Measurements from ENCODE around the gene ZSCAN31. TPM values are rescaled to one million over a fixed set of nuclear protein-coding genes. Genes with fewer than 3 reads are reported as not detected.

ZSCAN31 gene
- 10 to 100 TPM; 21.4 to 29.0 TPM for total RNA-seq
- polyA plus RNA-seq (ENCODE audit: insufficient read depth, low read depth, low replicate concordance), result 51.3 TPM
- long read RNA-seq, donor 1, partial matches to known transcripts, result 0 of 6 reads
- long read RNA-seq, donor 1, other reads (novel, unspliced or antisense), result 0 of 6 reads
- long read RNA-seq, donor 2, result 0 reads

DNA sequence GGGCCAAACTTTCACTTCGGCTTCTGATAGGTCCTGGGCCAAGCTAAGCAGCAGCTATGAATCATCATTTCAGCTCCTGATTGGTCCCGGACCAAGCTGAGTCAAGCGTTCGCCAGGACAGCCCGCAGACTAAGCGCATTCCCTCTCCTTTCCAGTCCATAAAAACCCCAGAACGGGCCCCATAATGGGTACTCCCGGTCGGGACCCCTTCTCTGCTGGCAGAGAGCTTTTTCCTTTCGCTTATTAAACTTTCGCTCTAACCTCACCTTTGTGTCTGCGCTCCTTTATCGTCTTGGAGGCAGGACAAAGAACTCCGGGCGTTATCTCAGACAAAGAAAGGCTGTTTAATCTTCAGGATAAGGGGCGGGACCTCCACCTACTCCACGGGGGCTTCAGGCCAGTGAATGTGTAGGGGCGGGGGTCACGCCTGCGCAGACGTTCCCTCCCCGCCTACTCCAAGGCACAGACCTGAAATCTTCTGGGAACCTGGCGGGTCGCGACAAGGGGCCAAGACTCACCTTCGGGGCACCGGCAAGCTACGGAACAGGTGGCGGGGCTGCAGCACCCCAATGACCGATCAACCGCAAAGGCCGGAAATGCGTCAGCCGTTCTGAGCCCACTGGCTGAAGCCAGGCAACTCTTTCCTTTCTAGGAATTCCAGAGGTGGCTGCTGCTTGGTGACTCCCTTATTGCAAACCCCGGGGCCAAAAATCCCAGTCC lies at the start of gene ZSCAN31:
ZSCAN31 (minus strand) TSS at position 585 of the 720 bp plus-strand sequence. CDS start 6,465 bp downstream, outside the sequence.
- intact Hi-C loops (cut with DNase I; ENCODE audit: low total_unique reads), result loop anchor here (5.0 kb wide), 1 partner anchor 253 kb away; the partner anchor contains the start of gene ZNF165
- peak; percentile 99 for DNase-seq

DNA sequence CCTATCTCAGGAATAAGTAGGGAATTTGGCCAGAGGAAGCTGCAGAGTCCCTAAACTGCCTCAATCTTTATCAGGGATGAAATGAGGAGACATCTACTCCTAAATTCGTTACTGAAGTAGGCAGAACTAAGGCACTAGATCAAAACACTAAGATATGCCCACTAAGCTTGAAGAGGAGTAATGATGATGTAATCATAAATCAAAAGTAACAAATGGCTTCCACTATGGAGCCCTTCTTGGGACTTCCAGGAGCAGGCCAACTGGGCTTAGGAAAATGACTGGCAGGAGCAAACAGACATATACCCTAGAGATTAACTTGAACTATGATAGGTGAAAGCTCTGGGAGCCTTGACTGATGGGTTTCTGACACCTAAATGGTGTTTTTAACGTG lies 48.2 kb upstream of the ZSCAN31 start:
- peak overlapping the region; percentile 51 to 81 for H3K27ac ChIP-seq
- WGBS, 2 donors, result 59 to 62% methylated on average over 2 of the region's 2 CpGs
- H3K27me3 ChIP-seq, result no peaks in the 10 kb centered on the region
- no peak for DNase-seq
- no peak for TF ChIP-seq CTCF (IDR thresholded peaks at IDR 0.05)
- TF ChIP-seq POLR2A (IDR thresholded peaks at IDR 0.05), result no peak
- no peaks in the 10 kb centered on the region for H3K9me3 ChIP-seq
- H3K36me3 ChIP-seq (ENCODE audit: low read depth, missing control alignments), result no peaks in the 10 kb centered on the region
- intact Hi-C loops (cut with DNase I; ENCODE audit: low total_unique reads), result no loop called here
- H3K4me1 ChIP-seq, result no peaks in the 10 kb centered on the region
- H3K4me3 ChIP-seq, result peak overlapping the region in 1 of 2 donors; percentile 40

More for the DNA sequence above, at the start of gene ZSCAN31:
- TF ChIP-seq POLR2A (IDR thresholded peaks at IDR 0.05) (peak; percentile 4), CTCF (IDR thresholded peaks at IDR 0.05) (no peak)
- Histone ChIP-seq H3K36me3 (ENCODE audit: low read depth, missing control alignments) (no peaks in the 10 kb centered on the region), H3K9me3 (no peaks in the 10 kb centered on the region), H3K27me3 (no peaks in the 10 kb centered on the region), H3K27ac (peak within 1 kb of the TSS; percentile 92 to 93), H3K4me1 (peaks cover 15% of the 10 kb centered on the region), H3K4me3 (peak within 1 kb of the TSS; percentile 59 to 70)
- WGBS, 2 donors, result 0% methylated on average over 29 to 35 of the region's 35 CpGs

GRCh38 chr6:28383235-28384142 lies 47.5 kb upstream of the ZSCAN31 start:
- no peaks in the 10 kb centered on the region for H3K27me3 ChIP-seq
- H3K4me3 ChIP-seq, result peak overlapping the region; percentile 40 to 47
- no peaks in the 10 kb centered on the region for H3K36me3 ChIP-seq (ENCODE audit: low read depth, missing control alignments)
- intact Hi-C loops (cut with DNase I; ENCODE audit: low total_unique reads), result no loop called here
- WGBS, 2 donors, result 20 to 27% methylated on average over 21 to 30 of the region's 31 CpGs
- peak; percentile 94 for DNase-seq
- TF ChIP-seq POLR2A (IDR thresholded peaks at IDR 0.05), result no peak
- TF ChIP-seq CTCF (IDR thresholded peaks at IDR 0.05), result peak; percentile 23 to 37 (median 25)
- H3K27ac ChIP-seq, result peak overlapping the region; percentile 51 to 81
- H3K9me3 ChIP-seq, result no peaks in the 10 kb centered on the region
- H3K4me1 ChIP-seq, result no peaks in the 10 kb centered on the region

GRCh38 chr6:28380381-28380780 lies 44.4 kb upstream of the ZSCAN31 start:
- Histone ChIP-seq H3K36me3 (ENCODE audit: low read depth, missing control alignments) (no peaks in the 10 kb centered on the region), H3K27me3 (no peaks in the 10 kb centered on the region), H3K9me3 (no peaks in the 10 kb centered on the region), H3K27ac (no peak overlapping the region), H3K4me1 (no peaks in the 10 kb centered on the region), H3K4me3 (no peak overlapping the region)
- no peak for TF ChIP-seq CTCF (IDR thresholded peaks at IDR 0.05)
- no peak for TF ChIP-seq POLR2A (IDR thresholded peaks at IDR 0.05)
- WGBS, 2 donors, result 92 to 95% methylated on average over 2 of the region's 2 CpGs
- no peak for DNase-seq
- intact Hi-C loops (cut with DNase I; ENCODE audit: low total_unique reads), result no loop called here
